Endometrium (tissue), 2 donors: ENCODE results near the gene KCTD19.

Experiments
- FAIRE-seq: peaks from 2 replicates; lab custom pipeline; 2012; peaks lifted over from hg19 to GRCh38; lab: Jason Lieb, UNC
- donor health status: control.
- donor health status: control.

The KCTD19 gene

DNA sequence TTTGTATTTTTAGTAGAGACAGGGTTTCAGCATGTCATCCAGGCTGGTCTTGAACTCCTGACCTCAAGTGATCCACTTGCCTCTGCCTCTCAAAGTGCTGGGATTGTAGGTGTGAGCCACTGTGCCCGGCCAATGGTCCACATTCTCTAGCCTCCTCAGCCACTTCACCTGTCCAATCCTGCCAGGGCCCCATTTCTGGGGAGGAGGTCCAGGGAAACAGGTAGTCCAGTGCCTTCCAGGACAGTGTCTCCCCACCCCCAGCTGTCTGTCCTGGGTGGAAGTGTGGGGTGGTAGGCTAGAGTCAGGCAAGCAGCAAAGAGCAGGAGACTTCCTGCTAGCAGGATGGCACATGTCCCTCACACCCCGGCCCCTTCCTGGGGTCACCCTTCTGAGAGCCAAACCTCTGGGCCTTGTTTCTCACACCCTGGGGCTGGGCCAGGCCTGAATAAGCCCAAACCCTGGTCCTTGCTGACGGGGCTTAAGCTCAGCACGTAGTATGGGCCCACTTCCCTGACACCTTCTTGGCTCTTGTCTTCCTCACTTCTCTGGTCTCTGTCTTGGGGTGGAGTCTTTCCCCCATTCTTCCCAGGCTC, 84.3 kb downstream of the KCTD19 start:
- FAIRE-seq: no peak

- FAIRE-seq: no peak
These were observed 85.3 kb downstream of the KCTD19 start for GRCh38 chr16:67241008-67241900.

GRCh38 chr16:67240506-67240905, 86.0 kb downstream of the KCTD19 start:
- FAIRE-seq: no peak
